ENCODE measurements around the gene ZC3H10. TPM values are rescaled to one million over a fixed set of nuclear protein-coding genes. Genes with fewer than 3 reads are reported as not detected.
"Not testable (repeated sequence)": the region's sequence is repeated elsewhere in the genome, so short reads cannot be mapped to it uniquely, and the experiment has no call there.

The ZC3H10 gene
- polyA plus RNA-seq, 4 donors, result 6.5 to 7.4 (median 7.2) TPM

DNA sequence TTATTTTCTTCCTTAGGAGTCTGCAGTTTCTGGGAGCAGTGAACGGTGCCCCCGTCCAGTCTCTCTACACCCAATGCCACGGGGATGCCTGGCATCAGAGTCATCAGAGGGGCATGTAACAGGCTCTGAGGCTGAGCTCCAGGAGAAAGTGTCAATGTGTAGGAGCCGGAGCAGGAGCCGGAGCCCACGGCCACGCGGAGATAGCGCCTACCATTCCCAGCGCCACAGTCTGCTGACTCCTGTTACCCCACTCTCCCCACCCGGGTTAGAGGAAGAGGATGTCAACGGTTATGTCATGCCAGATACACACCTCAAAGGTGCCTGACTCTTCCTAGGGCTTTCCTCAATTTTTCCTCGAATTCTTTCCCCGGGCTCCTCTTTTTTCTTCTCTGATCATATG lies 17.0 kb upstream of the ZC3H10 start:
- no peak for DNase-seq (ENCODE audit: low read depth in 4 of 4, low spot score in 3 of 4)

DNA sequence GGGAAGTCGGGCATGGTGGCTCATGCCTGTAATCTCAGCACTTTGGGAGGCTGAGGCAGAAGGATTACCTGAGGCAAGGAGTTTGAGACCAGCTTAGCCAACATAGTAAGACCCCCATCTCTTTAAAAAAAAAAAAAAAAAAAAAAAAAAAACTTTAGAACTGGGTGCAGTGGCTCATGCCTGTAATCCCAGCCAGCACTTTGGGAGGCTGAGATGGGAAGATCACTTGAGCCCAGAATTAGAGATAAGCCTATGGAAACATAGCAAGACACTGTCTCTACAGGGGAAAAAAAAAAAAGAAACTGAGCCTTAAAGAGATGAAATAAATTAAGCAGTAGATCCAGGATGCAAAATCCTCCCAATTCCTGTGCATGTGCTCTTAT lies 15.4 kb upstream of the ZC3H10 start:
- no peak for DNase-seq (ENCODE audit: low read depth in 4 of 4, low spot score in 3 of 4)

DNA sequence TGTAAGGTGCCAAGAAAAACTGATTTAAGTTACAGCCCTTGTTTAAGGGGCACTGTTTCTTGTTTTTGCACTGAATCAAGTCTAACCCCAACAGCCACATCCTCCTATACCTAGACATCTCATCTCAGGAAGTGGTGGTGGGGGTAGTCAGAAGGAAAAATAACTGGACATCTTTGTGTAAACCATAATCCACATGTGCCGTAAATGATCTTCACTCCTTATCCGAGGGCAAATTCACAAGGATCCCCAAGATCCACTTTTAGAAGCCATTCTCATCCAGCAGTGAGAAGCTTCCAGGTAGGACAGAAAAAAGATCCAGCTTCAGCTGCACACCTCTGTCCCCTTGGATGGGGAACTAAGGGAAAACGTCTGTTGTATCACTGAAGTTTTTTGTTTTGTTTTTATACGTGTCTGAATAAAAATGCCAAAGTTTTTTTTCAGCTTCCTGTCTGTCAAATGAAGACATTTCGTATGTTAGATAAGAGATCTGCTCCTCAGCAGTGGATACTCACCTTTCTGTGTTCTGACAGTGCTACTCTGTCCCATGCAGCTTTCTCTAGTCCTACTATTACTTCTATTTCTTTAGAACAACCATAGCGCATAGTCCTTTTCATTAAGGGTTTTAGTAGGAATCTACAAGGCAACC lies 14.9 kb upstream of the ZC3H10 start:
- DNase-seq (ENCODE audit: low read depth in 4 of 4, low spot score in 3 of 4), result no peak

DNA sequence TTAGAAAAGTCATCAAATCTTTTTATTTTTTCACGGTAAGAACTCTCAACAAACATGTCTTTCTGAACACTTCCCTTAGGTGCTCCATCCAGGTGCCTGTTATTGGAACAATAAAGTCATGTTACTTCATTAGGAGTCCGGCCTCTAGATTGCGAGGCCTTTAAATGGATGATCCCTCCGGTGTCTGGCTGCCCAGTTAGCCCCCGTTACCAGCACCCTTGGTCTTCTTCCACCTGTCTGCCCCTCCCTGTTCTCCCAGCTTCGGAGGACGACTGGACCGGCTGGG lies 14.3 kb upstream of the ZC3H10 start:
- DNase-seq (ENCODE audit: low read depth in 4 of 4, low spot score in 3 of 4), result no peak

DNA sequence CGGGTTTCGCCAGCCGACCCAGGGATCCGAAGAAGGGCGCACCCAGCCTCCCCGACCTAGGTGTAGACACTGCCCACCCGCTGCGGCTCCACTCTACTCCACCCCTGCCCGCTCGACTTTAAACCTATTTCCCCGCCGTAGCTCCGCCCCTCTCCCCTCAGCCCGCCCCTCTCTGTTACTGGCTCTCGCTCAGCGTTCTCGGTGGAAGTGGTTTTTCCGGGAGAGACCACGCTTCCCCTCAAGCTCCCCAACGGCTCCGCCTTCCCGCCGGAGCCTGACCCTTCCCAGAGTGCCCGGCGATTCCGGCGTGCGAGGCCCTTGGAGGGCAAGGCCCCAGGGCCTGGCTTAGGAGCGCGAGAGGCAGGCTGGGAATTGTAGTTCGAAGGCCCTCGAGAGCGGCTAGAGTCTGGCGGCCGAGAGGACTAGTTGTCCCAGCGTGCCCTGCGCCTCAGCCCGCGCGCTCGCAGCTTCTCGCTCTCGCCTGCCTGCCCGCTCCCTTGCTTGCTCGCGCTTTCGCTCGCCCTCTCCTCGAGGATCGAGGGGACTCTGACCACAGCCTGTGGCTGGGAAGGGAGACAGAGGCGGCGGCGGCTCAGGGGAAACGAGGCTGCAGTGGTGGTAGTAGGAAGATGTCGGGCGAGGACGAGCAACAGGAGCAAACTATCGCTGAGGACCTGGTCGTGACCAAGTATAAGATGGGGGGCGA lies 13.8 kb upstream of the ZC3H10 start, which contains the start of gene PA2G4:
Gene PA2G4, plus strand, starts transcription at position 451 of the 706 bp plus-strand sequence. Its CDS starts 179 bp downstream, at position 630.
- DNase-seq (ENCODE audit: low read depth in 4 of 4, low spot score in 3 of 4), result peak; percentile 95 to 98 (median 98)

DNA sequence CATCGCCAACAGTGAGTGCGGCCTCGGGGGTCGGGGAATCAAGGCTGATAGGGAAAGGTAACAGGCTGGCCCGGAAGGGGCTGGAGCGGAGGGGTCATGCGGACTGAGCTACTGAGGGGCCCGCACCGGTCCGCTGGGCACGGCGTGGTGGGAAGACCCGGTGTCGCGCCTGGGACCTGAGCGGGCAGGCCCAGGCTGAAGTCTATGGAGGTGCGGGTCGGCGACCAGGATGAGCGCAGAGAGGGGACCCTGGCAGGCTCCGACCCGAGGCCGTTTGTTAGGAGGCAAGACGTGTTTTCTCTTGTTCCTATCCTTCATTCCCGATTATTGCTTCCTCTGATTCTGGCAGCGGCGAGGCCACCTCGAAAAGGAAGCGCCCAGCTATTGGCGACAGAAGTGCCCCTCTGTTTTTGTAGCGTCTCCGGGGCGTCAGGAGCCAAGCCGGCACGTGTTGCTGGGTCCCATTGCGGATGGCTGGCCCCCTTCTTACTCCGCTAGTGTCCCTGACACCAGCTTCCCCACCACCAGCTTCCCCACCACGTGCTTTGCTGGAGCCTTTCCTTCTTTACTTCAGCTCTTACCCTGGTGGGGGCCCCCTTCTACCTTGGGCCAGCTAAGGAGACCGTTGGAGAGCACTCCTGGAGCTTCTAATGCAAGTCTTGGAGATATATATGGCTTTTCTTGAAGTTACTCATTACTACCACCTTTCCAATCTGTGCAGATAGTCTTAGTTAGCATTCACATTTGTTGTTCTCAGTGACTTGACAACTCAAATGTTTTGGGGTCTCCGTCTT lies 13.1 kb upstream of the ZC3H10 start:
- DNase-seq (ENCODE audit: low read depth in 4 of 4, low spot score in 3 of 4), result no peak

DNA sequence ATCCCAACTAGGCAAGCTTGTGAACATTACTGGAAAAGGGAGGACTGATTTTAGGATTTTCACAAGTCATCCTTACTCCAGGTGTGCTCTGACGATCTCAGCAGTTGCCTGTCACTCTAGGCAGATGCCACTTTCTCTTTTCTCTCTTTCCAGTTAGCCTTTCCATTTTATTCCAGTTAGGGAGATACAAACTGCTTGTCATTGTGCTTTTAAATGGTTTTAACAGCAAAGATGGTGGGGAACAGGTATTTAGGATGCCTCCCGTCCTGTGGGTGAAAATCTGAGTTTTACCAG lies 12.5 kb upstream of the ZC3H10 start:
- no peak for DNase-seq (ENCODE audit: low read depth in 4 of 4, low spot score in 3 of 4)

DNA sequence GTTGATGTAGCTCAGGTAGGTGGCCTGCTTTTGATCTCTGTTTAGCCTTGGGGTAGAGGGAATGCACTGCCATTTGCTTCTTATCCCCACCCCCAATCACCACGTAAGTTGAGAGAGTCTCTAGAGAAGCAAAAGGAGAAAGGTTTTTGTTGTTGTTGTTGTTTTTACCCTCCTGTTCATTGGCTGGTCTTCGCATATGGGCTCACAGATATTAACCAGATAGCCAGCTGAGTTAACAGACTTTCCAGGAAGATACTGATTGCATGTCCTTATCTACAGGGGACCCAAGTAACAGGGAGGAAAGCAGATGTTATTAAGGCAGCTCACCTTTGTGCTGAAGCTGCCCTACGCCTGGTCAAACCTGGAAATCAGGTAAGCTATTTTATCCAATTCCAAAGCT lies 10.8 kb upstream of the ZC3H10 start:
- no peak for DNase-seq (ENCODE audit: low read depth in 4 of 4, low spot score in 3 of 4)

DNA sequence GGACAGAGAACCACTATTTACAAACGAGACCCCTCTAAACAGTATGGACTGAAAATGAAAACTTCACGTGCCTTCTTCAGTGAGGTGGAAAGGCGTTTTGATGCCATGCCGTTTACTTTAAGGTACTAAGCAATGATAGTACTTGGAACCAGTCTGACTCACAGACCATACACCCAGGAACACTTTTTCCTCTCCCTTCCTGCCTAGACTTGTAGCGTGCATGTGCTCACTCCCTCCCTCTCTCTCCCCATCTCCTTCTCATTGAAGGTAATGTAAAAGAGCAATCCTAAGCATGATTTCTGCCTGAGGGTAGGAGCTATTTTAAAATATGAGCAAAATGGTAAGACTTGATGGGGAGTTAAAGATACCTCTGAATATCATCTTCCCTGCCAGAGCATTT lies 7.5 kb upstream of the ZC3H10 start:
- no peak for DNase-seq (ENCODE audit: low read depth in 4 of 4, low spot score in 3 of 4)

DNA sequence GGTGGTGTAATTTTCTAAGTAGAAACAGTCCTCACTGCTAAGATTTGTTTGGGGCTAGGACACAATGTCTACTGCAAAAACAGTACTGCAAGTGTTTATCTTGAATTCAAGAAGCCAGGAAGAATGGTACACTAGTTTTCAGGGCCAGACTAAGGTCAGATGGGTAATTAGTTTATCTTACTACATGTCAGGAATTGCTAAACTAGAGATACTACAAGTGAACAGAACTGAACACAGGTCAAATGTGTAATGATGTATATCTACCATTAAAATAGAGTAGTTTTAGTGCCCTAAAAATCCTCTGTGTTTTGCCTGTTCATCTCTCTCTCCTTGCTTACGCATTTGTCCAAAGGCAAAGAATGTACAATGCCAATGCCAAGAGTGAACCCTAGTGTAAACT lies 4.0 kb upstream of the ZC3H10 start:
- no peak for DNase-seq (ENCODE audit: low read depth in 4 of 4, low spot score in 3 of 4)

DNA sequence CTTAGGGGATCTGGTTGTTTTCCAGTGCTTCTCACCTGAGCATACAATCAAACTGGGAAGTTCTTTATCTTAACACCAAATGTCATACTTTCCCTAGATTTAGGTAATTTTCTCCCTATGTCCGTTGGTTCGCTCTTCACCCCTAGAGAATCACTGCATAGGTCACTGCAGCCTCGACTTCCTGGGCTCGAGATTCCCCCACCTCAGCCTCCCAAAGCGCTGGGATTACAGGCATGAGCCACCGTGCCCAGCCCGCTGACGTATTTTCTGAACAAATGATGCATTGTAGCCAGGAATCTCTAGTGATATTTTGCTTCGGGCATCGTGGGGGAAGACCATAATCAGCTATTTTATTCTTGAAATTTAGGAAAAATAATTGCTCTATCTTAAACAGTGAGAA lies 2.7 kb upstream of the ZC3H10 start:
- DNase-seq (ENCODE audit: low read depth in 4 of 4, low spot score in 3 of 4), result no peak

DNA sequence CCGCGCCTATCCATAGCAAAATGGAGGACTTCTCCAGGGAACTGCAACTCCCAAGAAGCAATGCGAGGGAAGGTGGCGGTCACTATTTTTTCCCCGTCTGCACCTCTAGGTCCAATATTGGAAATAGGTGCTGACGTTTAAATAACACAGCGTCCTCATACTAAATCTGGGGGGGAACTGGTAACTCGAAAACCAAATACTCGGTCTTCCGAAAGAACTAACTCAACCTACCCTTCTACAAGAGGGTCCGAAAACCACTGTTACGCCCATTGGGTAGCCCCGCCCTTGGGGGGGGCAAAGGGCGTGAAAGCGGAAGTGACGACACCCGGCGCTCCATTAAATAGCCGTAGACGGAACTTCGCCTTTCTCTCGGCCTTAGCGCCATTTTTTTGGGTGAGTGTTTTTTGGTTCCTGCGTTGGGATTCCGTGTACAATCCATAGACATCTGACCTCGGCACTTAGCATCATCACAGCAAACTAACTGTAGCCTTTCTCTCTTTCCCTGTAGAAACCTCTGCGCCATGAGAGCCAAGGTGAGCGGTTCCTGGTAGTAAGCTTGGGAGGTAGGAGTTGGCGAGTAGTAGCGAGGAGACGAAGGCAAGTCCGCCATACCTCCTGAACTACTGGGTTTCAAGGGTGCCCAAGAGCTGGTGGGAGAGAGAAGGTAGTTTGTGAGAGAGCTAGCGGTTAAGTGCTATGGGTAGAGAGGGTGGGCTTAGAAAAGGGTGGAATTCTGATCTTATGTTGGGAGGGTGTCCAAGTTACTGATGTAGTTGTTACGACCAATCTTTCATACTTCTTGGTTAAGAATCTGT lies 1.6 kb upstream of the ZC3H10 start, which contains the start of gene RPL41:
Gene RPL41, plus strand, starts transcription at position 367 of the 815 bp plus-strand sequence.
- peak; percentile 94 to 99 (median 98) for DNase-seq (ENCODE audit: low read depth in 4 of 4, low spot score in 3 of 4)

DNA sequence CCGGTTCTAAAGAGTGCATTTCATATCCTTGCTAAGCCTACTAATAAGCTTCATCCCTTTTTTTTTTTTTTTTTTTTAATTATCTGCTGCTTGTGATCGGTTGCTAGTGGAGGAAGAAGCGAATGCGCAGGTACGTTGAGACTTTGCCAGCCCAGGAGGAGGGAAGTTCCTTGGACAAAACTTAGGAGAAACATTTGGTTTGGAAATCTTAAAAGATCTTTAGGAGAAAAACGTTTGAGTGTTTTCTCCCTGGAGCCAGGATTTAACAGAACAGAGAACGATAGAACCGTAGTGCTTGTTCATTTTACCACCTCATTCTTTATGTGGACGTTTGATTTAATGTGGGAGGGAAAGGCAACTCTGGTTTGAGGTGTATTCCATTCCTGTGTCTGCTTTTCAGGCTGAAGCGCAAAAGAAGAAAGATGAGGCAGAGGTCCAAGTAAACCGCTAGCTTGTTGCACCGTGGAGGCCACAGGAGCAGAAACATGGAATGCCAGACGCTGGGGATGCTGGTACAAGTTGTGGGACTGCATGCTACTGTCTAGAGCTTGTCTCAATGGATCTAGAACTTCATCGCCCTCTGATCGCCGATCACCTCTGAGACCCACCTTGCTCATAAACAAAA lies 872 bp upstream of the ZC3H10 start:
- DNase-seq (ENCODE audit: low read depth in 4 of 4, low spot score in 3 of 4), result not testable (repeated sequence)

DNA sequence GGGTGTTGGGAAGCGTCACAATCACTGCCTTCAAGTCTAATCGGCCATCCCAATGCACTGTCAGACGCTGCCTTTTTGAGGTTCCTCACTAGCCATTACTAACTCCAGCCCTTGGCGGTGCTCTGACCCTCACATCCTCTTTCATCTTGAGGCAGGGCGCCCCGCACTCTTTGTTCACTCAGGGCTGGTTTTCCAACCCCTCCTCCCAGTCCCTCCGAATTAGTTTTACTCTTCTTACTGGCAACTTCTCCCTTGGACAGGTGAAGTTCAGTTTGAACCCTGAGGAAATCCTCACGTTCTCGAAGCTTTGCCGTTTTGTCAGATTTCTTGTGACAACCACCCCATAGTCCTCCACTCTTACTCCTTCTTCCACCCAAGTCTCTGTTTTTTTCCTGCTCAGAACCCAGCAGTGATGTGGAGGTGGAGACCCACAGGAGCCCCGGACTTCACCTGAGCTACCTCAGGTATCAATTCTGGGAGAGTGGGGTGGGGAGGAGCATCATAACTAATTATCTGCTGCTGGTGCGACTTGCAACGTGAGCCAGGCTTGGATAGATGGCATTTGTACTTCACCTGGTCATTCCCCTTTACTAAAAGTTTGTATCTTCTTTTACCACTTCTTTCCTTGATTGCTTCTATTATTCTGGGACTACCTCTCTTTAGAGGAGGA lies 757 bp downstream of the ZC3H10 start:
- no peak for DNase-seq (ENCODE audit: low read depth in 4 of 4, low spot score in 3 of 4)

DNA sequence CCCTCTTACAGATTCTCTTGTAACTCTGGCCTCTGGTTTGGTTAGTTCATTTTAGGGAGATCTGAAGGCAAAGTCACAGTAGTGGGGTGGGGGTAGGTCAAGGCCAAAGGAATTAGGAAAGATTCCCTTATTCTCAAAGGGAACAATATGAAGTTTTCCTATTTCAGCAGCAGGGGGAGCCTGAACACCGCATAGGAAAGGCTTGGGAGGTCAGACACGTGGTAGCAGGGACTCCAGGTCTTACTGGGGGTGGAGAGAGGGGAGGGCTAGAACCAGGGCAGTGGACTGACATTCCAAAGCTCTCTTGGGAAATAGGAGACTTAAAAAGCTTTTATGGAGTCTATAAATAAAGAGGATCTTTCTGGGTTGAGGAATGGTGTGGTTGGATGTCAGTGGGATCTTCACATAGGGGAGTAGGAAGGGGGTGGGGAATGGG lies 1.3 kb downstream of the ZC3H10 start:
- peak in 1 of 4 donors; percentile 82 for DNase-seq (ENCODE audit: low read depth in 4 of 4, low spot score in 3 of 4)

DNA sequence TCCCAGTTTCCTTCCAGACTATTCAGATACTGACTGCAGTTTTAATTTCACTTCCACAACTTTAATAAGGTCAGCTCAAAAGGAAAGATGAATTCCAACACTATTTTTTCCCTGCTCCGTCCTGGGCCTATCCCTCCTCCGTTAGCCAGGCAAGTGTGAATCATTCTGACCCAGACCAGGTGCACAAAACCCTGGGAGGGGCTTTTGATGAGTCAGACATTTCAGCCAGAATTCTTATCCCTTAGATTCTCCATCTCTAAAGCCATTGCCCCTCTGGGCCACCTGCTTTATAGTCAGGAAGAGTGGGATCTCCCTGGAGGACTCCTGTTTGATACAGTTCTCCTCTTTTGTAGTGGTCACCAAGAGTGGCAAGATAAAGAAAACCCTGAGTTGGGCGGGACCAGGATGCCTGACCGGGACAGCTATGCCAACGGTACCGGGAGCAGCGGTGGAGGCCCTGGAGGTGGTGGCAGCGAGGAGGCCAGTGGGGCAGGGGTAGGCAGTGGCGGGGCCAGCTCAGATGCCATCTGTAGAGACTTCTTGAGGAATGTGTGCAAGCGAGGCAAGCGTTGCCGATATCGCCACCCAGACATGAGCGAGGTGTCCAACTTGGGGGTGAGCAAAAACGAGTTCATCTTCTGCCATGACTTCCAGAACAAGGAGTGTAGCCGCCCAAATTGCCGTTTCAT lies 2.2 kb downstream of the ZC3H10 start:
- no peak for DNase-seq (ENCODE audit: low read depth in 4 of 4, low spot score in 3 of 4)

DNA sequence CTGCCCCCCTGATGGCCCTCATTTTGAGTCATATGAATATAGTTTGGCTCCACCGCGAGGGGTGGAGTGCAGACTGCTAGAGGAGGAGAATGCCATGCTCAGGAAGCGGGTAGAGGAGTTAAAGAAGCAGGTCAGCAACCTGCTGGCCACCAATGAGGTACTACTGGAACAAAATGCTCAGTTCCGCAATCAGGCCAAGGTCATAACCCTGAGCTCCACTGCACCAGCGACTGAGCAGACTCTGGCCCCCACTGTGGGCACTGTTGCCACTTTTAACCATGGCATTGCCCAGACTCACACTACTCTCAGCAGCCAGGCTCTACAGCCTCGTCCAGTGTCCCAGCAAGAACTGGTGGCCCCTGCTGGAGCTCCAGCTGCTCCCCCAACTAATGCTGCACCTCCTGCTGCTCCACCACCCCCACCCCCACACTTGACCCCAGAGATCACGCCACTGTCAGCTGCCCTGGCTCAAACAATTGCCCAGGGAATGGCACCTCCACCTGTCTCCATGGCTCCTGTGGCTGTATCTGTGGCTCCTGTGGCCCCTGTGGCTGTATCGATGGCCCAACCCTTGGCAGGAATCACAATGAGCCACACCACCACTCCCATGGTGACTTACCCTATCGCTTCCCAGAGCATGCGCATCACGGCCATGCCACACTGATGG lies 3.3 kb downstream of the ZC3H10 start:
- no peak for DNase-seq (ENCODE audit: low read depth in 4 of 4, low spot score in 3 of 4)

DNA sequence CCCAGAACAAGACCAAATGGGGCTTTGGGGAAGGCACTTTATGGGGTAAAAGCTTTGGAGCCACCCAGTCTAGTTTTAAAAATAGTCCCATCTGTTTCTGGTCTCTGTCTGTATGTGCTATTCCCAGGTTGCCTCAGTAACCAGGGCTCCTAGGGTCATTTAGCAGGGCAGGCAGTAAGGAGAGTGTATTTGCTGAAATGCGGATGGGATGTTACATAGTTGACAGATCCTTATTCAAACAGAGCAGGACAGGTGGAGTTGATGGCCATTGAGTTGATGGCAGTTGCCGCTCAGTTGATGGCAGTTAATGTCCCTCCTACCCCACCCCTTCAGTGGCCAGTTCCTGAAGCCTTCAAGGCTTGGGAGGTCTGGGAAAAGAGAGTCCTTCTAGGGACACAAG lies 4.6 kb downstream of the ZC3H10 start:
- no peak for DNase-seq (ENCODE audit: low read depth in 4 of 4, low spot score in 3 of 4)

DNA sequence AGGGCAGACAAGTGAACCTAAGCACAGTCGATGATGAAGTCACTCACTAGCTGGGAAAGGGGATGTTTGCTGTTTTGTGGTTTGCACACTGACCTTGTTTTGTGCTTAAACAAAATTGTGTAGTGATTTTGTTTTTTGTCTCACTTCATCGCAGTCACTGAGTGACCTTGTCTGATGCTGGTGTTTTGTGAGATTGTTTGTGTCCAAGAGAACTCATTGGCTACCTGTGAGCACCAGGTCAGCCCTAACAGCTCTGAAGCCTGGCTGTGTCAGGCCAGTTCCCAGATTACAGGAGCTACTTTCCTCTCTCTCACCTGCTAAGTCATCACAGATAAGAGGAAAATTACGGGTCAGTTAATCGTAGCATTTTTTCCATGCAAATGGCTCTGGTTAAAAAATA lies 6.1 kb downstream of the ZC3H10 start:
- no peak for DNase-seq (ENCODE audit: low read depth in 4 of 4, low spot score in 3 of 4)

All from right renal pelvis (tissue), 4 donors.